BE2C (cell line): ENCODE measurements around the gene POLR1F.

Source experiments
- DNase-seq: peaks from one replicate; pipeline ENCODE4 v3.0.0-alpha.2; 2020
- H3K27me3 ChIP-seq: fragments of 250-450 bp; sonication (Bioruptor Pico); 2 replicates; pipeline ENCODE4 v1.5.1; 2020; ENCODE audit warnings: mild to moderate bottlenecking
- H3K36me3 ChIP-seq: fragments of 250-450 bp; sonication (Bioruptor Pico); 2 replicates; pipeline ENCODE4 v1.5.1; 2020; ENCODE audit warnings: mild to moderate bottlenecking
- H3K4me1 ChIP-seq: fragments of 250-450 bp; sonication (Bioruptor Pico); 2 replicates; pipeline ENCODE4 v1.5.1; 2020
- H3K4me3 ChIP-seq: 2 replicates; pipeline ENCODE4 v1.5.1; 2011; ENCODE audit warnings: low read depth, low read length
- H3K9me3 ChIP-seq: fragments of 250-450 bp; sonication (Bioruptor Pico); 2 replicates; pipeline ENCODE4 v1.5.1; 2020
- TF ChIP-seq, protein P1 (sequence below): IDR thresholded peaks from 2 replicates; pipeline ENCODE4 v1.5.1; 2012; ENCODE audit warnings: mild to moderate bottlenecking, low read depth, low read length

The POLR1F gene

DNA sequence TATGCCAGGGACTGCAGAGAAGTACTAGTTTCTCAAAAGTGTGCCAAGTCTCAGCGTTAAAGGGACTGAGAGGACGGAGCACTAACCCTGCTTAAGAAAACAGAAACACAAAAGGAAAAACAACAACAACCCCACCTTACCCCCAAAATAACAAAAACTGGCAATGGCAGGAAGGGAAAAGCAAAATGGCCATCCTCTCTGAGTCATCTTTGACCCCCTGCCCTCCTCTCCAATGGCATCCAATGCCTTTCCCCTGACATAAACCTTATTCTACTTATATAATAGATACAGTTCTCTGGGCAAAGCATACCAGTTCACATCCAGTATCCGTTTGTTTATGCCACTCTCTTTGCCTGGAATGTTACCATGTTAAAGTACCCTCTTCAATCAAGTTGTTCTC, 1.6 kb downstream of the POLR1F start:
- no peaks in the 10 kb centered on the region for H3K4me1 ChIP-seq
- TF ChIP-seq, protein P1, sequence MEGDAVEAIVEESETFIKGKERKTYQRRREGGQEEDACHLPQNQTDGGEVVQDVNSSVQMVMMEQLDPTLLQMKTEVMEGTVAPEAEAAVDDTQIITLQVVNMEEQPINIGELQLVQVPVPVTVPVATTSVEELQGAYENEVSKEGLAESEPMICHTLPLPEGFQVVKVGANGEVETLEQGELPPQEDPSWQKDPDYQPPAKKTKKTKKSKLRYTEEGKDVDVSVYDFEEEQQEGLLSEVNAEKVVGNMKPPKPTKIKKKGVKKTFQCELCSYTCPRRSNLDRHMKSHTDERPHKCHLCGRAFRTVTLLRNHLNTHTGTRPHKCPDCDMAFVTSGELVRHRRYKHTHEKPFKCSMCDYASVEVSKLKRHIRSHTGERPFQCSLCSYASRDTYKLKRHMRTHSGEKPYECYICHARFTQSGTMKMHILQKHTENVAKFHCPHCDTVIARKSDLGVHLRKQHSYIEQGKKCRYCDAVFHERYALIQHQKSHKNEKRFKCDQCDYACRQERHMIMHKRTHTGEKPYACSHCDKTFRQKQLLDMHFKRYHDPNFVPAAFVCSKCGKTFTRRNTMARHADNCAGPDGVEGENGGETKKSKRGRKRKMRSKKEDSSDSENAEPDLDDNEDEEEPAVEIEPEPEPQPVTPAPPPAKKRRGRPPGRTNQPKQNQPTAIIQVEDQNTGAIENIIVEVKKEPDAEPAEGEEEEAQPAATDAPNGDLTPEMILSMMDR = no peak
- no peaks in the 10 kb centered on the region for H3K27me3 ChIP-seq
- peaks cover 7% of the 10 kb centered on the region for H3K36me3 ChIP-seq
- H3K9me3 ChIP-seq = no peaks in the 10 kb centered on the region
- H3K4me3 ChIP-seq = peak overlapping the region; percentile 89
- DNase-seq = no peak

DNA sequence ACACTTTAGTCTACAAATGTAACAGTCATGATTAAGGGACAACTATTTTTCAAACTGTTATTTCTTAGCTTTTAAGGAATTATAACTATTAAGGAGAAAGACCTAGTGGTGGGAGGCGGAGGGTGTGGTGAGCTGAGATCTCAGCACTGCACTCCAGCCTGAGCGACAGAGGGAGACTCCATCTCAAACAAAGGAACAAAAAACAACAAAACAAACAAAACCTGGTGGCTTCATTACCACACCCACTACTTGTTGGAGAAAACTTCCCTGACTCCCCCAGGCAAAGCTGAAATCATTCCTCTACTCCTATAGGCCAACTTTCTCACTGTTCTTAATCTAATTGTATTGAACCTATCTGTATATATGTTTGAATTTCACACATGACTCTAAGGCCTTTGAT, 3.2 kb downstream of the POLR1F start:
- no peaks in the 10 kb centered on the region for H3K27me3 ChIP-seq
- no peak overlapping the region for H3K4me3 ChIP-seq
- no peaks in the 10 kb centered on the region for H3K4me1 ChIP-seq
- TF ChIP-seq, protein P1 = no peak
- DNase-seq = no peak
- H3K9me3 ChIP-seq = no peaks in the 10 kb centered on the region
- H3K36me3 ChIP-seq = peaks cover 12% of the 10 kb centered on the region

DNA sequence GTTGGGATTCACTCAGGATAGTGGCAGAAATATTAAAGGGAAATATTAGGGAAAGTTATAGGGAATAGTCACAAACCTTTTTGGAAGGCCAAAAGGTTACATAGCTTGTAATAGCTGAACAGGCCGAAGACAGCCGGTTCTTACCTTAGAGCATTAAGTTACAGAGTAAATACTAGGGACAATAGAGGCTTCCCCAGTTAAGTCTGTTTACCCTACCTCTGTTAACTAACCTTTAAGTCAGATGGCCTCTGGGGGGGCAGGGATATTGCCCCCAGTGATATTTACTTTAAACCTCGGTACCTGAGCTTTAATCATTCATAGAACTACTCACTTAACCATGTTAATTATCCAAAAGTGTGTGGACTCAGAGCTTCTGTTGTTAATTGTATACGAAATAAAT, 7.4 kb downstream of the POLR1F start:
- Histone ChIP-seq H3K36me3 (peaks cover 28% of the 10 kb centered on the region), H3K4me3 (no peak overlapping the region), H3K27me3 (no peaks in the 10 kb centered on the region), H3K9me3 (no peaks in the 10 kb centered on the region), H3K4me1 (no peaks in the 10 kb centered on the region)
- TF ChIP-seq, protein P1 = no peak
- no peak for DNase-seq

DNA sequence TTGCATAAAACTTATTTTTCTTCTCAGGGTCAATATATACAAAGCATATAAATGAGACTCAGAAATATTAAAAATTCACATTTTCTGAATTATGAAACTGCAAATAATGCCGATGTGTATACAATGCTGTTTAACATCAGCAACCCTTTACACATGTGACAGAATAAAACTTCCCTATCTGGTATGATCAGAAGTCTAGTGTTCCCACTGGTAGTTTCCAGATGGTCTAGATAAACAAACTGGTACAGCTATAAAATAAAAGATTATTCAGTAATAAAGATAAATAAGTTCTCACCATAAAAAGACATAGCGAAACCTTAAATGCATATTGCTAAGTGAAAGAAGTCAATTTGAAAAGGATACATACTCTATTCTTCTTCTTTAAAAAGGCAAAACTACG, 7.9 kb downstream of the POLR1F start:
- H3K4me3 ChIP-seq = no peak overlapping the region
- H3K9me3 ChIP-seq = no peaks in the 10 kb centered on the region
- DNase-seq = no peak
- TF ChIP-seq, protein P1 = no peak
- no peaks in the 10 kb centered on the region for H3K27me3 ChIP-seq
- peaks cover 28% of the 10 kb centered on the region for H3K36me3 ChIP-seq
- no peaks in the 10 kb centered on the region for H3K4me1 ChIP-seq

DNA sequence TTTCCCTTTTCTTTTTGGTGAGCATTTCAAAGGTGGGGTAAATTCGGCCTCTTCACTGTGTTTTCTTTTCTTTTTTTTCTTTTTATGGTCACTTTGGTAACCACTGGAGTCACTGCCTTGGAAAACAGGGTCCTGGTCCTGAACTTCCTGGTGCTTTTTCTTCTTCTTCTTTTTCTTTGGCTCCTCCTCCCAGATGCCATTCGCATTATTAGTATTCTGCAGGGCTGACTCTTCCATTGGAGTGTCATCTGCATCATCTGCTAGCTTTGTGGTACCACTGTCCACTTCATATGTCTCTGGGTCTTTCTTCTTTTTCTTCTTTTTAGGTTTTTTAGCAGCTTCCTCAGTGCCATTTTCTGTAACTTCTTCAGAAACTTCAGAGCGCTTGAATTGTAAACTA, 10.5 kb downstream of the POLR1F start:
- Histone ChIP-seq H3K4me1 (no peaks in the 10 kb centered on the region), H3K36me3 (peaks cover 28% of the 10 kb centered on the region), H3K9me3 (no peaks in the 10 kb centered on the region), H3K4me3 (no peak overlapping the region), H3K27me3 (no peaks in the 10 kb centered on the region)
- TF ChIP-seq, protein P1 = no peak
- DNase-seq = no peak

DNA sequence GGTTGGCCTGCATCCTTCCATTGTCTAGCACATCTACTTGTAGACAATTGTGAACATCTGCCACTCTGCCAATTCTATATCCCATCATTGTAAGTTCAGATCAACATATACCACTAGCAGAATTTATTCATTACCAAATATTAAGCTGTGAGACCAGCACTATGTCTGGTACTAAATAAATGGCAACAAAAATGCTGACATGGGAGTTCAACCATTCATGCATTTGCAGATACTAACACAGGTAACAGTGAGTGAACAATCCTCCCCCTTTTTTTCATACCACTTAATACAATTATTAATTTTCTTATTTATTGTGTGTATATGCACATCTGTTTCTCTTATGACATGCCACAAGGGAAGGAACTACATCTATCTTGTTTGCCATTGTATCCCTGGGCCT, 11.9 kb downstream of the POLR1F start:
- Histone ChIP-seq H3K36me3 (peaks cover 19% of the 10 kb centered on the region), H3K27me3 (no peaks in the 10 kb centered on the region), H3K4me1 (no peaks in the 10 kb centered on the region), H3K4me3 (no peak overlapping the region), H3K9me3 (no peaks in the 10 kb centered on the region)
- TF ChIP-seq, protein P1 = no peak
- no peak for DNase-seq
